GM21515 (cell line): Measurements from ENCODE around the gene STRIP2.
"Not testable (repeated sequence)": the region's sequence is repeated elsewhere in the genome, so short reads cannot be mapped to it uniquely, and the experiment has no call there.

Experiments used
- ATAC-seq: cut with Tn5 transposase; IDR thresholded peaks from one replicate; pipeline ENCODE4 v1.9.1; 2021; ENCODE audit not compliant: unreplicated experiment

STRIP2 gene

DNA sequence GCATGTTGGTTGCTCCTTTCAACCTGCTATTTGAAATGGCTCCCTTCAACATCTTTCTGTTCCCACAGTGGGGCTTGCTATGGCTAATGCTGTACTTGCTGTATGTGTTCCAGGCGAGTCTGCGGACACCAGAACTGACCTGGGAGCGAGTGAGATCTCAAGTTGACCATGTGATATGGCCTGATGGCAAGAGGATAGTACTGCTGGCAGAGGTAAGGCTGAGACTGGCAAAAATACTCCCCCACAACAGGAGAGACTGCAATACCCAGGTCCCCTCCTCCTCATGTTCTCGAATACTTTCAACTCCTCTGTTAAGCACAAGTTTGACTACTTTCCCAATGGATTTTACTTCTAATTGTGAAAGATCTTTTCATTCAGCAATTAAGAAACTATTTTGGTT, 11.5 kb upstream of the STRIP2 start:
- ATAC-seq: no peak

DNA sequence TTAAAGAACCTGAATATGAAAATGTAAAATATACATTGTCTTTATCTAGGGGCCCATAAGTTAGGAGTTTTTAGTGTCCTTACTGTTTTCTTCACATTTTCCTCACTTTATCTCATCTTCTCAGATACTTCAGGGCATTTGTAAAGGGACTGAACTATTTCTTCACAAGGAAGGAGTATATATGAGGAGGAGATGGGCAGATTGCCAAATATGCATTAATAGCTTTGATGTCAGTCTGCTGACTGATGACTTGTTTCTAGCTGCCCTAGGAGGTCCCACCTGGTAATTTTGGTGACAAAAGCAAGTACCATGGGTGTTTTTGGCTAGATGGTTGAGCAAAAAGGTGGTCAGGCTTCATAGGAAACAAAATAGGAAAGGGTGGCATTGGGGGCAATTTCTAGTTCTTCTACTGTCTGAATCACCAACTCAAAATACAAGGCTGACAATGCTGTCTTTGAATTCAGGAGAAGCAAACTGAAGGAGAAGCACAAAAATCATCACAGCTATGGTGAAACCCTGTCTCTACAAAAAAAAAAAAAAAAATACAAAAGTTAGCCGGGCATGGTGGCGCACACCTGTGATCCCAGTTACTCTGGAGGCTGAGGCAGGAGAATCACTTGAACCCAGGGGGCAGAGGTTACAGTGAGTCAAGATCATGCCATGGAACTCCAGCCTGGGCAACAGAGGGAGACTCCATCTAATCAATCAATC, 10.4 kb upstream of the STRIP2 start:
- no peak for ATAC-seq

DNA sequence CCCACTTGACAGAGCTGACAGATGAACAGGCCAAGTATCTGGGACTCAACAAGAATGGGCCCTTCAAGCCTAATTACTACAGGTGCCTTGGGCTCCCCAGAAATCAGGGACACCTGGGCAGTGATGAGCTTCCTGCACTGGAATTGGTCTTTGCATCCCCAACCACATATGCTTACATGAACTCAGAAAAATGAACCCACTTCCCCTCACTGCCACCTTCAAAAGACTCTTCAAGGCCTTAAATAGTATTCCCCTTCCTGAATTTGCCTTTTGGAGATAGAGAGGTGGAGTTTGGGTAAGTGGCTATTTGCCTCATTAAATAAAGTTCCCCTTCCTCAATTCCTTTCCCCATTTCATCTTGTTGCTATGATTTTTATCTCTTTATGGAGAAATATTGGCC, 7.8 kb upstream of the STRIP2 start:
- no peak for ATAC-seq

DNA sequence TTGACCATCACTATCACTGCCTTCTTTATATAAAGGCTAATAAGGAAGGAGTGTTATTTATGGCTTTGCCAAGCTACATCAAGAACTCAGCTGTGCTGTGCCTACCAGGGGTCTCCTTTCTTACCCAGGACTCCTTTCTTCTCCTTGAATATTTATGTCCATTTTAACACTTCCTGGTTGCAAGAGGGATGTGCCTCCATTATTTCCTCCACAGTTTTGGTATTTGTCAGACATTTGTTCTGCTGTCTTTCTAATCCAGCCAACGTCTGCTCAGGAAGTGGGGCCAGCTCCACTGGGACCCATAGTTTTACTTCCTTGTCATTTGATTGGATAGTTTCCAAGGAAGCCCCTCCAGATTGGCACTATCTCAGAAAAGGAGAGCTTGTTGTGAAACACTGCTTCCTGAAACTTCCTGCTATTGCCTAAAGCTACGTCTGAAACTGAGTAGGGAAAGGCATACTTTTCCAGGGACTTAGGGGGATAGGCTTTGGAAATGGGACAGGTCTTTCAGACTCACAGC, 6.6 kb upstream of the STRIP2 start:
- ATAC-seq: no peak

DNA sequence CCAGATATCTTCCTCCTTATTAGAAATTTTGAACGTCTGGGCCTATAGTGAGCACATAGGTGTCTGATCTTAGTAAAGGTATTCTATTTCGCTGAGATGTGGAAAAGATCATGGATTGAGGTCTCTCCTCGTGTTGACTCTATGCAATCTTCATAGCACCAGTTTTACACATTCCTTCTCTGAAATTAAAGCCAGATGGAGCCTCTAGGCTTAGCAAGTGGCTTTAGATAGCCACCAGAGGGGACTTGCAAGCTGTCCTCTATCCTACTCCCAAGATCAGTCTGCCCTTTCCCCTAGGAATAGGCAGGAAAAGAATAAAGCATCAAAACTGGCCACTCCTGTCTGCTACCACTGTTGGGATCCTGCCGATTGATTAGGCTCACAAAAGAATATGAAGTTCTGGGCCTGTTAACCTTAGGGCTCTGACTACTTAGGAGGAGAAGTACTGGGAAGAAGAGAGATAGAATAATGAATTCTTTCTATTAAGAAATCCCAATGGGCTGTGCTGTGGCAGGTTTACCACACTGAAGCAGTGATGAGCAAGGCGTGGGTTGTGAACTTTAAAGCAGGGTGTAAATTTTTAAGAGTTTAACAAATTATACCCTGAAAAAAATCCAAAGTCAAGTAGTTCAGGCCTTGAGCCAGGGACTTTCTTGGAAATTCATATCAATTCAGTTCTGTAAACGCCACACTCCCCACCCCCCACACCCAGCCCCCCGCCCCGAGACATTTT, 2.2 kb upstream of the STRIP2 start:
- no peak for ATAC-seq

DNA sequence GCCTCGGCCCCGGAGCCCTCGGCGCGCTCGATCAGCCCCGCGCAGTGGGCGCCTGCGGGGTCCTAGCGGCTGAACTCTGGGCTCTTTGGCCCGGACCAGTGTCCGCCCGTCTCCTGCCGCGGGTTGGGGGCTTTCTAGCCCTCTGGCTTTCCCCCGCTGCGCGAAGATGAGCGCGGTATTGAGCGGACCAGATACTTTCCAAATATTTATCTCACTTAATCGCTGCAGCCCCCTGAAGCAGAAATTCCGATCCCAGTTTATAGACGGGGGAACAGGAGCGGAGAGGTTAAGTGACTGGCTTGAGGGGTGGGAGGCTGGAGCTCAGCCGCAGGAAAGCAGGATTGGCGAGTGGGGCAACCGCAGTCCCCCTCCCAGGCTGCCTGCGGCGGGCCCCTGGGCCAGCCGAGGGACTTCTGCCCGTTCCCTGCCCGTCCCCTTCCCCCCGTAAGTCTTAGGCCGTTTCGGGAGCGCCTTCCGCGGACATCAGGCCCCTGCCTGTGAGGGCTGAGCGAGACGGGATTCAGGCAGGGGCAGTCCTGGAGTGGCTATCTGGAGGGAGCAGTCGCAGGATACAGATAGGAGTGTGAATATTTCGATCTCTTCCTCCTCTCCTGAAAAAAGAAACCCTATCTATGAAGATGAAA, 565 bp downstream of the STRIP2 start:
- ATAC-seq: no peak

DNA sequence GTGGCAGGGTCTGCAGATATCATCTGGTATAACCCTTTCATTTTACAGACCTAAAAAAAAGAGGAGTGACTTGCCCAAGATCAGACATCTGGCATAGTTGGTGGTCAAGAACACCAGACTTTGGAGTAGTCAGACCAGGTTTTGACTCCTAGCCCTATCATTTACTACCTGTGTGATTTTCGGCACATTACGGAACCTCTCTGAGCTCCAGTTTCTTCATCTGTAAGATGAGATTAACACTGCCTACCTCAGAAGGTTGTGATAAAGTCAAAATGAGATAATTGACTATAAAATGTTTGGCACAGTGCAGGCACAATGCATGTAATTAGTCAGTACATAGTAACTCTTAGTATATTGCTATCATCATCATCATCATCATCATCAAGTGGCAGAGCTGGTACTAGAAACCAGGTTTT, 1.2 kb downstream of the STRIP2 start:
- ATAC-seq: no peak

DNA sequence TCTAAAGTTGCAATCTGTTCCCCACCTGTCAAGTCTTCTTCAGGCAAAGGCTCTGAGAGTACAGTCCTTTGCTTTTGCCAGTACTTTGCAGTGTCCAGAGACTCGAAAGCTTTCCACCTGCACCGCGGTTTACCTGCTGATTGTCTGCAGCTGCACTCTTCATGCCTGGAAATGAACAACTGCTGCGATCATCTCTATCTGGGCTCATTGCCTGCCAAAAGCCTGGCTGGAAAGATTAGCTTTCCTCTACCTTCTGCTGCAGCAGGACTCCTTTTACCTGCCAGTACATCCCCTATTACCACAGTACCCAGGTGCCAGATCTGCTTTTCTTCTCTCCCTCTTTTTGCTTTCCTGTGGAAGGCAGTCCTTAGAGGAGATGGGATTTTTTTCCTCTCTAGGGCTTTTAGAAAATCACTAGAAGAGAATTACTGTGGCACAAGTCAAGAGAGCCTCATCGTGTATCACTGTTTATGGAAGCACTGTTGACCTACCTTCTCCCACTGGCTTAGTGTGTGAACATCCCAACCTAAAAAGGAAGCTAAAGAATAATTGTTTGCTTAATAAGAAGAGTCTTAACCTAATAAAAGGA, 2.2 kb downstream of the STRIP2 start:
- no peak for ATAC-seq

DNA sequence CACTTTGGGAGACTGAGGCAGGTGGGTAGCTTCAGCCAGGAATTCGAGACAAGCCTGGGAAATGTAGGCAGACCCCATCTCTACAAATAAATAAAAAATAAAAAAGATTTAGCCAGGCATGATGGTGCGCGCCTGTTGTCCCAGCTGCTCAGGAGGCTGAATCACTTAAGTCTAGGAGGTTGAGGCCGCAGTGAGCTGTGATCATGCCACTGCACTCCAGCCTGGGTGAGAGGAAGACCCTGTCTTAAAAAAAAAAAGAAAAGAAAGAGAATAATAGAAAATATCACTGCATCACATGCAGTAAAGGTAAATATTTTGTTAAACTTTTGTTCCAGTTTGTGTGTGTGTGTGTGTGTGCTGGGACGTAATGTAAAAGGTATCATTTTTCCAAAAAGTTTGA, 3.0 kb downstream of the STRIP2 start:
- no peak for ATAC-seq

DNA sequence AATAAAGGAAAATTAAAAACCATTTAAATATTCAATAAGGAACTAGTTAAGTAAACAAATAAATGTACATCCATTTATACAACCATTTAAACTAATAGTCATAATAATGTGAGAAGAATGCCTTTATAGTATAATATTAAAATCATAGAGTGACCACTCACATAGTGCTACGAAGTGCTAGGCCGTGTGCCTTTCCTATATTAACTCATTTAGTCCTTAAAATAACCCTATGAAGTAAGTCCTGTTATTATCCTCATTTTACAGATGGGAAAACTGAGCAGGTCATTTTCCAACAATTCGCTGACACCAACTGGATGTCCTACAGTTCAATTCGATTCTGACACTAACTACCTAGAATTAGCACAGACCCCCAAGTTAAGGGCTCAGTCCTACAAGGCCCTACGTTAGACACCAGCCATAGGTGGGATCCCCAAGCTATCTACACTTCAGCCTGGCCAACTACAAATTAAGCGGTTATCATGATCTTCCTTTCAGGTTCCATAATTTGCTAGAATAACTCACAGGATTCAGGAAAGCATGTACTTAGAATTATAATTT, 4.1 kb downstream of the STRIP2 start:
- ATAC-seq: no peak

DNA sequence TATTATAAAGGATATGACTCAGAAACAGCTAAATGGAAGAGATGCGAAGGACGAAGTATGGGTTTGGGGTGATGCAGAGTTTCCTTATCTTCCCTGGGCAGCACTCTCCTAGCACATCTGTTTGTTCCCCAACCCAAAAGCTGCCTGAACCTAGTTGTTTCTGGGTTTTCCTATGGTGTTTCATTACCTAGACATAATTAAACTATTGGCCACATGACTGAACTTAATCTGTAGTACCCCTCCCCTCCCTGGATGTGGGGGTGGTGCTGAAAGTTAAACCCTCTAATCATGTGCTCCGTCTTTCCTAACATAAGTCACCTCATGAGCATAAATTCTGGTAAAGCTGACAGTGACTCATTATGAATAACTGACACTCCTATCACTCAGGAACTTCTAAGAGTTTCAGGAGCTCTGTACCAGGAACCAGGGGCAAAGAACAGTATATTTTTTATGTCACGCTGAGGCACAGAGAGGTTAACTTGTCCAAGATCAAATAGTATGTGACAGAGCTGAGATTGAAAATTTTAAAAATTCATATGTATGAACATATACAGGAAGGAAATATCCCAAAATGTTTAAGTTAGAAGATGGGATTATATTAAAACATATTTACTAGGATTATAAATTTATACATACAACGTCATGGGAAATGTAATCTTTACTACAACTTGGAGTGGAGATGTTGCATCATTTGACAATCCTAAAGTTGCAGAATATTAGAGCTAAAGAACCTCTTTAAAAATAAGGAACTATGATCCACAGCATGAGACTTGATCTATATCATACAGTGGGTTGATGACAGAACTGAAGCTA, 4.8 kb downstream of the STRIP2 start:
- ATAC-seq: no peak

DNA sequence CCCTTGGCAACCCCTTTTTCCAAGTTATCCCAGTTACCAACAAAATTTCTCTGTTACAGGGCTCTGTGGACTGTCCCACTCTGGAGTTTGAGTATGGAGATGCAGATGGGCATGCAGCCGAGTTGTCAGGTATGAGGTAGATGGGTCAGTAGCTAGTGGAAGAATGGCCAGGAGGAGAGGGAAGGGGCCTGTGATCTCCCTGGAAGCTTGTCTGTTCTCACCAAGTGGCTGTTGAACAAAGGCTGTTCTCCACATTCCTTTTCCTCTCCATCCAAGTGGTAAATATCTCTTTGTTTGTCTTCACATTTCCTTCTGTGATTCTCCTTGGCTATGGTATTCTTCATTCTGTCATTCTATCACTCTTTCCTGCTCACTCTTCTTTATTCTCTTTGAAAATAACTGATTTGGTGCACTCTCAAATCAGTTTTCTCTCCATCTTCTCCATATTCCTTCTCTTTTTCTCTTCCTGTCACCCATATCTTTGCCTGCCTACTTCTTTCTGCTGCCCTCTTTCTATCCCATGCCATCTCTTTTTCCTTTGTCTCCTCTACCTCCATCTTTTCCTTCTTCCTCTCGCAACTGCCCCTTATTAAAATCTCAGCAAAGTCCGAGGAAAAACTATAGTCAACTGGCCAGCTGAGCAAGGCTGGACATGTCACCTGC, 5.9 kb downstream of the STRIP2 start:
- no peak for ATAC-seq

DNA sequence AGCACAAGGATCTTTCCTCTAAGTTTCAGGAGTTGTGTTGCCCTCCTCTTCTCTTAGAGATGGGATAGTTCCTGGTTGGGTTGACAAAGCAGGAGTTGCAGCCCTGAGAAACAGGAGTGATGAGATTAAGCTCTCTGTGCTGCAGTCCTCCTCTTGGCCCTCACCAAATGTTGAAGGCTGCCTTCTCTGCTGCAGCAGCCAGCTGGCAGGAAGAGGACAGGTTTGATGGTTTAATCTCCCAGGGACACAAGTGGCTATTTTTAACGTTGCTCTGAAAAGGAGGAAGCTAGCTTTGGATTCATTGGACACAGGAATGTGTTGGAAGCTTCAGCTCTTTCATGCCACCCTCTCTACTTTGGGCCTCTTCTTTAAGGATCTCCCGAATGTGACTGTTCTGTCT, 9.4 kb downstream of the STRIP2 start:
- no peak for ATAC-seq

DNA sequence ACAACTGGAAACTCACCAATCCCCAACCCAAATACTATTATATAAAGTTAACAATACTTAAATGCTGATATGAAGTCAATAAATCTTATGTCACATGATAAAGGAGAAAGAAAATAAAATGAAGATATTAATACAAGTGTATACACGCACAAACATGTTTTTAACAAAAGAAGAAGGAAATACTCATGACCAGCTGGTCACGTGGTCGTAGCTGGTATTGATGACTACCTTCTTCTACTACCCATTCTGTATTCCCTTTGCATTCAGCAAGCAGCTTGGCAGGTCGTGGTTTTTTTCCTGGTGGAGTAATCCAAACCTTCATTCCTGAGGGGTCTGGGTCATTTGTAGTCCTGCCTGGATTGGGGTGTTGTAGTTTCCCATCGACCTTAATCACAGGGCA, 10.5 kb downstream of the STRIP2 start:
- ATAC-seq: not testable (repeated sequence)

DNA sequence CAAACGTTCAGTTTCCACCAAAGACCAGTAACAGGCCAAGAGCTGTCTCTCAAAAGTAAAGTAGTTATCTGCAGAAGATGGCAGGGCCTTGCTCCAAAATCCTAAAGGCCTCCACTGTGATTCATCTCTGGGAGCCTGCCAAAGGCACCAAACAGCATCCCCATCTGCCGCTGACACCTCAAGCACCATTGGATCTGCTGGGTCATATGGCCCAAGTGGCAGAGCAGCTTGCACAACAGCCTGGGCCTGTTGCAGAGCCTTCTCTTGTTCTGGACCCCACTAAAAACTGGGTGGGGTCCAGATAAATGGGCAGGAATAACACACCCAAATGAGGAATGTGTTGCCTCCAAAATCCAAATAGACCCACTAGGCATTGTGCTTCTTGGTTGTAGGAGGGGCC, 12.7 kb downstream of the STRIP2 start:
- not testable (repeated sequence) for ATAC-seq

DNA sequence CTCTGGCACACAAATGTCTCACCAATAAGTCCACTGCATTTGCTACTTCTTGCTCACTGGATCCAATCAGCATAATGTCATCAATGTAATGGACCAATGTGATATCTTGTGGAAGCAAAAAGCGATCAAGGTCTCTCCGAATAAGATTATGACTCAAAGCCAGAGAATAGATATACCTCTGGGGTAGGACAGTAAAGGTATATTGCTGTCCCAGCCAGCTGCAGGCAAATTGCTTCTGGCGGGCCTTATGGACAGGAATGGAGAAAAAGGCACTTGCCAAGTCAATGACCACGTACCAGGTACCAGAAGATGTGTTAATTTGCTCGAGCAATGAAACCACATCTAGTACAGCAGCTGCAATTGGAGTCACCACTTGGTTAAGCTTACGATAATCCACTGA, 13.2 kb downstream of the STRIP2 start:
- ATAC-seq: not testable (repeated sequence)

DNA sequence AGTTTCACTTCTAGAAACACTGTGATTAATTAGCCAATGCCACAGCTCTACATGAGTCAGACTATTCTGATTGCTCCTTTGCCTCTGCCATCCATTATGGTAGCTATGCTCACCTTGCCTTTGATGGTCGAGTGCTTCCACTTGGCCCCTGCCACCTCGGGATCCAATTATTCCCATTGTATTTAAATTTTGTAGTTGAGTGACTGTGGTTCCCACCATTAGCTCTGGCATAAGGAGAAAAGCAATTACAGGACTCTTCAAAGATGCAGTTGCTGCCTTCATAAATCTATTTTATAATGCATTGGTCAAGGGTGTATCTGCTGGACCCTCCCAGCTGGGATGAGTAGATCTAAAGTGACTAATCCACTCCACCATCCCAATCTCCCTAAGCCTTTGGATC, 14.4 kb downstream of the STRIP2 start:
- not testable (repeated sequence) for ATAC-seq

DNA sequence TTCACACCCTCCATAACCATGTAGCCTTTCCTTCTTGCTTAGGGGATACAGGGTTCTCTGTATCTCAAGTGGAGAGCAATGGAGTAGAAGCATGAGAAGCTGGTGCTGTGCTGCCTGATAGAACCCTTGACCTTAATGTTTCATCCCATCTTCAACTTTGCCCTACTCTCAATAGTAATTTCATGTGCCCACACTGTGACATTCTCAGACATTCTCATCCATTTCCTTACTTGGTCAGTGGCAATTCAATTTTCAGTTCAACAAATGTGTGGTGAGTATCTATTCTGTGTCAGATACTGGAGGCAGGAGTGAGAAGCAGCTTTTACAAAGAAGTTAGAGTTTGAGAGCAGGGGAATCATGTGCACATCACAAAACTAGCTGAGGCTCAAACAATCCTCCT, 16.1 kb downstream of the STRIP2 start:
- no peak for ATAC-seq

DNA sequence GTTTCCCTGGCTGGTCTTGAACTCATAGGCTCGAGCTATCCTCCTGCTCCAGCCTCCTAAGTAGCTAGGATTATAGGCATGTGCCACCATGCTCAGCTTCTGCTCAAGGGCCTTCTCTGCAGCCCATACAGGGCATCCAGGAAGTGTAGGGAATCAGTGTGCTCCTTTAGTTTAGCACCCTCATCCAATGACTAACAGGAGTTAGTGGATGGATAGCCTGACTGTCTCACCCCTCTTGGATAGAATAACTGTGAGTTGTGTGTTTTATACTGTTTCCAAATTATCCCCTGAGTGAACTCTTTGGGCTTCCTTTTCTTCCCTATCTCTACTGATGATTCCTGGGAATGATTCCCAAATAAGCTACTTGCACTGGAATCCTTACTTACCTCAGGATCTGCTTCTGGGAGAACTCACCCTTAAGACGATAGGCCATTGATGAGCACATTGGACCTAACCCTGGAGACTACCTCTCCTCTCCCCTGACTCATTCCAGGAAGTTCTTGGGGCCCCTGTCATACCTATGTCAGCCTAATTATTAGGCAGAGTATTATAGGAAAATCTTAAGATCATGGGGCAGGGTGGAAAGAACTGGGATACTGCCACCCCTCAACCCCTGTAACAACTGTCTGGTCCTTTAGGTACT, 18.5 kb downstream of the STRIP2 start:
- no peak for ATAC-seq
